DND-41 (cell line): ENCODE measurements around the gene SDF2L1.

Experiments used
- CTCF ChIP-seq: IDR thresholded peaks from 2 replicates; pipeline ENCODE4 v1.5.1; 2012; ENCODE audit warnings: borderline replicate concordance, low read length, moderate library complexity, mild to moderate bottlenecking; ENCODE audit not compliant: poor library complexity, severe bottlenecking; ENCODE audit errors: extremely low read depth
- EZH2 ChIP-seq: IDR thresholded peaks from 3 replicates; pipeline ENCODE4 v1.6.1; 2012; ENCODE audit warnings: borderline replicate concordance, low read depth, mild to moderate bottlenecking, moderate library complexity, low read length, inconsistent platforms; ENCODE audit not compliant: severe bottlenecking

DNA sequence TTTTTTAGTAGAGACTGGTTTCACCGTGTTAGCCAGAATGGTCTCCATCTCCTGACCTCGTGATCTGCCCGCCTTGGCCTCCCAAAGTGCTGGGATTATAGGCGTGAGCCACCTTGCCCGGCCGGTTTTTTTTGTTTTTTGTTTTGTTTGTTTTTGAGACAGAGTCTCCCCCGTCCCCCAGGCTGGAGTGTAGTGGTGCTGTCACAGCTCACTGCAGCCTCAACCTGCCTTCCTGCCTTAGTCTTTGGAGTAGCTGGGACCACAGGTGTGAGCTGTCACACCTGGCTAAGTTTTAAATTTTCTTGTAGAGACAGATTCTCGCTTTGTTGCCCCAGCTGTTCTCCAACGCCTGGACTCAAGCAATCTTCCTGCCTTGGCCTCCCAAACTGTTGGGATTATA, 26.9 kb downstream of the SDF2L1 start:
- no peak for TF ChIP-seq CTCF
- no peak for TF ChIP-seq EZH2
